ENCODE results near the gene ERCC8. TPM values are rescaled to one million over a fixed set of nuclear protein-coding genes. Genes with fewer than 3 reads are reported as not detected.
"Not testable (repeated sequence)": the region's sequence is repeated elsewhere in the genome, so short reads cannot be mapped to it uniquely, and the experiment has no call there.

The ERCC8 gene
- total and polyA plus RNA-seq, 10 of the 15 experiments (the other 5 are each of a cell fraction or from before 2014, with no cell fraction given): 10.4 to 31.2 (median 16.4) TPM

- Histone ChIP-seq H3K4me1 (ENCODE audit: control insufficient read depth, insufficient read depth, low read length) (no peaks in the 10 kb centered on the region), H3K36me3 (ENCODE audit: control insufficient read depth in 2 of 2, insufficient read depth in 2 of 2, low read length in 1 of 2) (no peaks in the 10 kb centered on the region), H2AFZ (ENCODE audit: control insufficient read depth, low read depth, low read length) (no peak overlapping the region), H3K79me2 (ENCODE audit: control insufficient read depth, insufficient read depth, low read length) (no peaks in the 10 kb centered on the region), H4K20me1 (ENCODE audit: control insufficient read depth, insufficient read depth) (no peaks in the 10 kb centered on the region), H3K27ac (ENCODE audit: control insufficient read depth, insufficient read depth) (no peak overlapping the region), H3K9me3 (replicated peaks; ENCODE audit: control insufficient read depth, insufficient read depth, low read length) (peaks cover 14% of the 10 kb centered on the region; the same call in 2 of the 3 replicates), H3K4me2 (ENCODE audit: control insufficient read depth, insufficient read depth) (no peak overlapping the region), H3K27me3 (replicated peaks in 1 of 2; ENCODE audit: control insufficient read depth in 2 of 2, insufficient read depth in 2 of 2, low read length in 1 of 2) (no peaks in the 10 kb centered on the region), H3K4me3 (no peak overlapping the region), H3K9ac (ENCODE audit: control insufficient read depth, insufficient read depth, low read length) (no peak overlapping the region)
- DNase-seq (ENCODE audit: low read depth, low spot score) (no peak), FAIRE-seq (no peak), ATAC-seq (no peak)
- ChIA-PET POLR2A (interaction anchor here (0.6 kb wide), 1 partner anchor 18 kb away, joined by 7 read pairs; no protein-coding TSS in a partner anchor), CTCF (no interaction called here), SMC1A (ENCODE audit: uncharacterized antibody, unreplicated experiment) (no interaction called here), RAD21 (ENCODE audit: unreplicated experiment) (no interaction called here)
- intact Hi-C loops (cut with micrococcal nuclease; ENCODE audit: unreplicated experiment): no loop called here
- WGBS (ENCODE audit: insufficient coverage, insufficient replicate concordance, low lambda C conversion rate, missing lambda C conversion rate): 62% methylated on average over 4 of the region's 4 CpGs
- no peak for TF ChIP-seq IRF3 (IDR thresholded peaks at IDR 0.05)
- no peak for TF ChIP-seq SREBF1 (IDR thresholded peaks at IDR 0.05; ENCODE audit: low read length)
- TF ChIP-seq RELB (IDR thresholded peaks at IDR 0.05; ENCODE audit: low read depth): no peak
- TF ChIP-seq YY1 (IDR thresholded peaks at IDR 0.05; ENCODE audit: low read depth, low read length): no peak
- TF ChIP-seq KAT2A (conservative IDR thresholded peaks at IDR 0.05; ENCODE audit: control insufficient read depth, low read depth, low read length): no peak
- TF ChIP-seq HDAC6 (IDR thresholded peaks at IDR 0.05; ENCODE audit: unreplicated experiment): no peak
- TF ChIP-seq SRF (IDR thresholded peaks at IDR 0.05; ENCODE audit: low read depth in 2 of 2, low read length in 2 of 2): no peak
- TF ChIP-seq CHD4 (IDR thresholded peaks at IDR 0.05): no peak
- no peak for TF ChIP-seq ETV6 (conservative IDR thresholded peaks at IDR 0.05 in 1 of 2, IDR thresholded peaks at IDR 0.05 in 1 of 2; ENCODE audit: borderline replicate concordance in 1 of 2, low read depth in 1 of 2)
- no peak for TF ChIP-seq NBN (IDR thresholded peaks at IDR 0.05)
- TF ChIP-seq NFYB (IDR thresholded peaks at IDR 0.05; ENCODE audit: insufficient read depth, low read depth, low read length): no peak
- no peak for TF ChIP-seq FOXK2 (IDR thresholded peaks at IDR 0.05)
- no peak for TF ChIP-seq MEF2B (IDR thresholded peaks at IDR 0.05; ENCODE audit: partially characterized antibody, poor library complexity, severe bottlenecking)
- BruUV-seq (replicated peaks): no TSS peak
- in situ Hi-C loops (cut with MboI): no loop called here
Measured at GRCh38 chr5:60989790-60990189, 44.9 kb upstream of the ERCC8 start.

- WGBS (ENCODE audit: insufficient coverage, insufficient replicate concordance, low lambda C conversion rate, missing lambda C conversion rate): 68% methylated on average over 3 of the region's 3 CpGs
- H3K9ac ChIP-seq (ENCODE audit: control insufficient read depth, insufficient read depth, low read length); H3K36me3 ChIP-seq (ENCODE audit: control insufficient read depth in 2 of 2, insufficient read depth in 2 of 2, low read length in 1 of 2); H4K20me1 ChIP-seq (ENCODE audit: control insufficient read depth, insufficient read depth); CTCF ChIA-PET; H3K27ac ChIP-seq (ENCODE audit: control insufficient read depth, insufficient read depth); H2AFZ ChIP-seq (ENCODE audit: control insufficient read depth, low read depth, low read length); RAD21 ChIA-PET (ENCODE audit: unreplicated experiment); H3K4me3 ChIP-seq; FAIRE-seq; intact Hi-C loops (cut with micrococcal nuclease; ENCODE audit: unreplicated experiment); in situ Hi-C loops (cut with MboI); BruUV-seq (replicated peaks); H3K79me2 ChIP-seq (ENCODE audit: control insufficient read depth, insufficient read depth, low read length); POLR2A ChIA-PET; DNase-seq (ENCODE audit: low read depth, low spot score); SMC1A ChIA-PET (ENCODE audit: uncharacterized antibody, unreplicated experiment); H3K4me2 ChIP-seq (ENCODE audit: control insufficient read depth, insufficient read depth); H3K9me3 ChIP-seq (replicated peaks; ENCODE audit: control insufficient read depth, insufficient read depth, low read length); H3K27me3 ChIP-seq (replicated peaks in 1 of 2; ENCODE audit: control insufficient read depth in 2 of 2, insufficient read depth in 2 of 2, low read length in 1 of 2); ATAC-seq; H3K4me1 ChIP-seq (ENCODE audit: control insufficient read depth, insufficient read depth, low read length): not testable (repeated sequence)
Measured at GRCh38 chr5:60982127-60982526, 37.3 kb upstream of the ERCC8 start.
